Retina (tissue), 1 donor: Measurements from ENCODE around the gene ARHGAP27.
A peak's percentile ranks its signal among the peaks of the same experiment; 100 is the strongest.

Experiments
- DNase-seq: peaks from one replicate; pipeline ENCODE4 v3.0.0-alpha.2; 2016

The ARHGAP27 gene

GRCh38 chr17:45382226-45382625 is 50.4 kb downstream of the ARHGAP27 start:
- no peak for DNase-seq

- DNase-seq = no peak
These were observed 51.7 kb downstream of the ARHGAP27 start for GRCh38 chr17:45380991-45381390.

GRCh38 chr17:45380046-45380765 is 52.5 kb downstream of the ARHGAP27 start:
- no peak for DNase-seq

DNA sequence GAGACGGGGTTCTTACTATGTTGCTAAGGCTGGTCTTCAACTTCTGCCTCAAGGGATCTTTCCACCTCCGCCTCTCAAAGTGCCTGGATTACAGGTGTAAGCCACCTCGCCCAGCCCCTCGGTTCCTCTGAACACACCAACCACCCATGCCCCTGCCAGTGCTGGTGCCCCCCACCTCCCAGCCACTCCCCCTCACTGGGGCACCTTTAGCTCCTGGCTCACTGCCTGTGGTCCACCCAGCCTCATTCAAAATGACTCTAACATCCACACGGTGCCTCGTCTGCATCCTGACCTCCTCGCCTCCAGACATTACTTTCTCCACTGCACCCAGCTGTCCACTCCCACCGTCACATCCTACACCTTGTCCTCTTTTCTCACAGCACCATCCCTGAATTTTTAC is 55.3 kb downstream of the ARHGAP27 start:
- DNase-seq = no peak

GRCh38 chr17:45376171-45377005 is 56.3 kb downstream of the ARHGAP27 start:
- DNase-seq = no peak

- no peak for DNase-seq
These were observed 58.2 kb downstream of the ARHGAP27 start for GRCh38 chr17:45374501-45374900.

DNA sequence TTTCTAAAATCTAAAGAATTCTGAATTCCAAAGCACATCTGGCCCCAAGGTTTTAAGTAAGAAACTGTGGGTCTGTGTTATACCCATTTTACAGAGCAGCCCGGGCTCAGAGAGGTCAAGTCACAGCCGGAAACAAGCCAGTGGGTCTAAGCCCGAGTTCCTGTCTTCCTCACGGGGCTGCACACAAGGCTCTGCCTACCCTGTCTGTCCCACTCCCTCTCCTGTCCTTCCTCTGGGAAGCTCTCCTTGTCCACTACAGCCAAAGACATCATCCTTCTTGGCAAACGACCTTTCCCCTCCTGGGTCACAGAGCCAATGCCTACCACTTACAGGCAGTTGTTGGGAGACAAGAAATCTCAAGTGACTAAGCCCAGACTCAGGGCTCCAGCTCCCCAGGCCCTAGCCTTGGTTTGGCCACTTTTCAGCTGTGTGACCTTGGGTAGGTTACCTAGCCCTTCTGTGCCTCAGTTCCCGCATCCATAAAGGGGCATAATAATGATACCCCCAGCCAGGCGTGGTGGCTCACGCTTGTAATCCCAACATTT is 60.3 kb downstream of the ARHGAP27 start:
- DNase-seq = no peak

DNA sequence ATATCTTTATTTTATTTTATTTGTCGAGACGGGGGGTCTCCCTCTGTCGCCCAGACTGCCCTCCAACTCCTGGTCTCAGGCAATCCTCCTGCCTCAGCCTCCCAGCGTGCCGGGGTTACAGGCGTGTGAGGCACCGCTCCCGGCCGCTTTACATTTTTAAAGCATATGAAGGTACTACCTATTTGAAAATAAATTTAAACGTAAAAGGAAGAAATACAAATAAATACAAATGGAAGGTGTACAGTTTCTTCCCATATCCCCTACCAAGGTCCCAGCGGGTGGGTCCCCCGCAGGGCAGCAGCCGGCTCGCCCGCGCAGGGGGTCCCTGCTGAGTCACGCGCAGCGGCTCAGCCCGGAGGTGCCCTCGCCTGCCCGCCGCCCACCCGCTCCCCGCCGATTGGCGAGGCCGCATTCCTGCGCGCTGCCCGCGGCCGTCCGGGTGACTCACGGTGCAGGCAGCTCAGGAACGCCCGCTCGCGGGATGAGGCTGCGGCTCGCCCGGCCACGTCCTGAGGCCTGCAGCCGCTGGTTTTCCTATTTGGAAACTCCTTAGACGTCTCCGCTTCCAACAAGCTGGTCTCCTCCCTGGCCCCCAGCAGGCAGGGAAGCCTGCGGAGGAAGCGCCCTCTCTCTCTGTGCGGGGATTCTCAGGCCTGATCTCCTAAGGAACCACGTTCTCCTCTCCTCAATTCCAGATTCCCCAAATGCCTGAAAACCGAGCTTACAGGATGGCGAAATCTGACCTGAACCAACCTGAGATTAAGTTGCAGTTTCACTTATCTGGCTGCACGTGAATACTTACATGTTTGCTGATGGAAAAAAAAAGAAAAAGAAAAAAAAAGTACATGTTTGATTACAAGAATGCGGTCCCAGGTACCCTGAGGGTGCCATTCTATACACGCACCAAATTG is 61.0 kb downstream of the ARHGAP27 start:
- peak; percentile 80 for DNase-seq

GRCh38 chr17:45370949-45371413 is 61.7 kb downstream of the ARHGAP27 start:
- DNase-seq = no peak

- DNase-seq = no peak
These were observed 63.2 kb downstream of the ARHGAP27 start for GRCh38 chr17:45369421-45369820.

DNA sequence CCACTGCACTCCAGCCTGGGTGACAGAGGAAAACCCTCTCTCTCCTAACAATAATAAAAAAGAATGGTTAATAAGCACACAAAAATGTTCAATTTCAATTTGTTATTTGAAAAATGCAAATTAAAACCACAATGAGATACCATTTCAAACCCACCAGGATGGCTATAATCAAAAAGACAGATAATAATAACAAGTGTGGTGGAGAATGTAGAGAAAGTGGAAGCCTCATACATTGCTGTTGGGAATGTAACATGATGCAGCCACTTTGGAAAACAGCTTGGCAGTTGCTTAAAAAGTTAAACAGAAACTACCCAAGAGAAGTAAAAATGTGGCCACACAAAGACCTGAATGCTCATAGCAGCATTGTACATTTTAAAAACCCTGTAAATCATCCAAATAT is 64.0 kb downstream of the ARHGAP27 start:
- DNase-seq = no peak

DNA sequence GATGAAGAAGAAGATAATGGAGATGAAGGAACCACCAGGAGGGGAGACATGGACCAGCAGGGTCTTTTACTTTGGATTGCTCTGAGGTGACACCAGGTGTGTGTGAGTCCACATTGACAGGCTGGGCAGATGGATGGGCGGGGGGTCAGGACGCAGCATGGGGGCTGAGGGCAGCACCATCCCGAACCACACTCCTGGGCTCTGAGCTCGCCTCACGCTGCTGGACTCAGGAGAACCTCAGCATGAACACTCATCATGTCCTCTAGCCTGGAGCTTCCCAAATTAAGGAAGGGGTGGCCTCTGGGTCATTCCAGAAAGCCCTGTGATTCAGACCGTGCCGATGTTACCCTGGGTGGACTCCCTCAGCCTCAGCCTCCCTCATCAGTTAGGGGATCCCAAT is 65.5 kb downstream of the ARHGAP27 start:
- no peak for DNase-seq

DNA sequence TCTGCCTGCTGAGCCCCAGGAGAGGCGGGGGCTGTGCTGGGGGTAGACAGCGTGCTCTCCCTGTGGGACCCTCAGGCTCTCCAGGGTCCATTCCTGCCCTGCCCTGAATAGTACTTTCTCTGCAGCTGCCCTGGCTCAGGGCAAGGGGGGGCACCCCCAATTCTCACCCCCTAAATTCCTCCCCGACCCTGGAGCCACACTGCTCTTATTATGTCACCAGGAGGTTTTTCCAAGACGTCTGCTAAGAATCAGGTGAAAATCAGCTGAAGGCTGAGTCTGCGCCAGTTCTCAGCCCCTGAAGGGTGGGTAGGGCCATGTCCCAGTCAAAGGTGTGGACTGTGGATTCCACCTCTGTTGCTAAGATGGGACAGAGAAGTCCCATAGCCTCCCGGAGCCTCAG is 66.0 kb downstream of the ARHGAP27 start:
- no peak for DNase-seq

DNA sequence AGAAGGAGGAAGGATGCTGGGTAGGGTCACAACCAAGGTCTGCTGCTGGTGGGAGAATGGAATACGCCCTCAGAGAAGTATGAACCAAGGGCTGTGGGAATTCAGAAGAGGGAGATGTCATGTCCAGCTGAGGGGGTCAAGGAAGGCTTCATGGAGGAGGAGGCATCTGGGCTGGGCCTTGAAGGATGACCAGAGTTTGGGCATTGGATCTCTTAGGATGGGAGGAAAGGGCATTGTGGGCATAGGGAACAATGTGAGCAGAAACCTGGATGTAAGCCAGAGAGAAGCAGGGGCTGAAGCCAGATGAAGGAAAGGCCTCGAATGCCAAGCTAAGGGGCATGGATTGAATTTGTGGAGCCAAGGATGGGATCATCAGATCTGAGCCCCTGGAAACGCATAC is 66.6 kb downstream of the ARHGAP27 start:
- no peak for DNase-seq

GRCh38 chr17:45364531-45365390 is 67.9 kb downstream of the ARHGAP27 start:
- no peak for DNase-seq

DNA sequence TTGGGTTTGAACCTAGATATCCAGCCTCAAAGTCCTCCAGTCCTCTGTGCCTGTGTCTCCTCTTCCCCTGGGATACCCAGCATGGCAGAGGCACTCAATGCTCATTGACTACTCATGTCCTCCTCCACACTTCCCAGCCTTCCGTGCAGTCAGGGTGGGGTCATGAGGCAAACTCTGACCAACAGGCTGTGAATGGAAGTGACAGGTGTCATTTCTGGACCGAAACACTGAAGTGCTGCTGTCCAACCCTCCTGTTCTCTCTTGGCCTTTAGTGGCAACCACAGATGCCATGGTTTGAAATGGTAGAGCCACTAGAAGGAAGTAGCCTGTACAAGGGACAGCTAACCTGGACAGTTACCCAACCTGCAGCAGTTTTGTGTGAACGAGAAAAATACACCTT is 69.2 kb downstream of the ARHGAP27 start:
- DNase-seq = no peak

- no peak for DNase-seq
These were observed 70.7 kb downstream of the ARHGAP27 start for GRCh38 chr17:45361976-45362375.

DNA sequence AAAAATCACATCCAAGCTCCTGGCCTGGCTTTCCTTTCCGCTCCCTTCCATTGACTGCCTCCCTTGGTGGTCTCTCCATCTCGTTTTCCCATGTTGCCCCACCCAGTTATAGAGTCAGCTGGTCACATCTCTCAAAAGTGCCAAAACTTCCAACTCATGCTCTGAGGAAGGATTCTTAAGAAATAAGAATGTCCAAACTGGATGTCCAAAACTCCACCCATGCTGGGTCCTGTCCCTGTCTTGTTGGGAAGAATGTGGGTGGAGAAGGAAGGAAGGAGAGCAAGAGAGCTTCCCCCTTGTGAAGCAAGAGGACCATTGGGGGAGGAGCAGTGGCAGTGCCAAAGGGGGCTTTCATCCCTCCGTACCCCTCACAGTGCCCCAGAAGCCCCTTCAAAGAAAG is 71.2 kb downstream of the ARHGAP27 start:
- no peak for DNase-seq

DNA sequence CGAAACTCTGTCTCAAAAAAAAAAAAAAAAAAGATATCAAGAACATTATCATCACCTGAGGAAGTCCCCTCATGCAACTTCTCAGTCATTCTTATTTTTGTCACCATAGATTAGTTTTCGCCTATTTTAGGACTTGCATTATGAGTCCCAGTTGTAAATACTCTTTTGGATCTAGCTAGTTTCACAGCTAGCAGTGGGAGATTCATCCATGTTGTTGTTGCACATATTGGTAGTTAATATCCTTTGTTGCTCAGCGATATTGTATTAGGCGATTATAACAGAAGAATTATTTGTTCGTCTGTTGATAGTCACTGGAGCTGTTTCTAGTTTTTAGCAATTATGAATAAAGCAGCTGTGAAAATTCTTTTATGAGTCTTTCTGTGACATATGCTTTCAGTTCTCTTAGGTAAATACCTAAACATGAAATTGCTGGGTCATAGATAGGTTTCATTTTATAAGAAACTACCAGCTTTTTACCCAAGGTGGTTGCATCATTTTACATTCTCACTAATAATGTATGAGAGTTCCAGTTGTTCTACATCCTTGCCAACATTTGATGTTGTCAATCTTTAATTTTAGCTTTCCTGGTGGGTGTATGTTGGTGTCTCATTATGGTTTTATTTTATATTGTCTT is 75.2 kb downstream of the ARHGAP27 start:
- no peak for DNase-seq

DNA sequence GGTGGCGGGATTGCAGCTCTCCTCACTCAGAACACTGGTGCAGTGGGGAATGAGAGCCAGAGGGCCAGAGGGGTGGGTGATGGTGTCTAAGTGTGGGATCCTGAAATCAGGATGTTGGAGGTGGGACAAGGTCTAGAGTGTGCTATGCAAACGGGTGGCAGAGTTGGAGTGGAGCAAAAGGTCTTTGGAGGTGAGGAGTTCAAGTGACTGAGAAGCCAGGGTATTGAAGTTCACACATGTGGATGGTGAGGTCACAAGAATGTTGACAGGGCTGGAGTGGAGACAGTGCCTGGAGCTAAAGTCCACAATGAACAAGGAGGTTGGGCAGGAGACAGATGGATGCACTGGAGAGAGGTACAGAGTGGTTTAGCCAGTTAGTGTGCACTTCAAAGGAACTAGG is 77.6 kb downstream of the ARHGAP27 start:
- DNase-seq = no peak

- no peak for DNase-seq
These were observed 79.6 kb downstream of the ARHGAP27 start for GRCh38 chr17:45353043-45353442.
